ENCODE results near the gene SMAD7. TPM values are rescaled to one million over a fixed set of nuclear protein-coding genes. Genes with fewer than 3 reads are reported as not detected.

SMAD7 gene
- total RNA-seq, result 10 to 100 TPM; 22.5 to 54.9 (median 40.0) TPM

DNA sequence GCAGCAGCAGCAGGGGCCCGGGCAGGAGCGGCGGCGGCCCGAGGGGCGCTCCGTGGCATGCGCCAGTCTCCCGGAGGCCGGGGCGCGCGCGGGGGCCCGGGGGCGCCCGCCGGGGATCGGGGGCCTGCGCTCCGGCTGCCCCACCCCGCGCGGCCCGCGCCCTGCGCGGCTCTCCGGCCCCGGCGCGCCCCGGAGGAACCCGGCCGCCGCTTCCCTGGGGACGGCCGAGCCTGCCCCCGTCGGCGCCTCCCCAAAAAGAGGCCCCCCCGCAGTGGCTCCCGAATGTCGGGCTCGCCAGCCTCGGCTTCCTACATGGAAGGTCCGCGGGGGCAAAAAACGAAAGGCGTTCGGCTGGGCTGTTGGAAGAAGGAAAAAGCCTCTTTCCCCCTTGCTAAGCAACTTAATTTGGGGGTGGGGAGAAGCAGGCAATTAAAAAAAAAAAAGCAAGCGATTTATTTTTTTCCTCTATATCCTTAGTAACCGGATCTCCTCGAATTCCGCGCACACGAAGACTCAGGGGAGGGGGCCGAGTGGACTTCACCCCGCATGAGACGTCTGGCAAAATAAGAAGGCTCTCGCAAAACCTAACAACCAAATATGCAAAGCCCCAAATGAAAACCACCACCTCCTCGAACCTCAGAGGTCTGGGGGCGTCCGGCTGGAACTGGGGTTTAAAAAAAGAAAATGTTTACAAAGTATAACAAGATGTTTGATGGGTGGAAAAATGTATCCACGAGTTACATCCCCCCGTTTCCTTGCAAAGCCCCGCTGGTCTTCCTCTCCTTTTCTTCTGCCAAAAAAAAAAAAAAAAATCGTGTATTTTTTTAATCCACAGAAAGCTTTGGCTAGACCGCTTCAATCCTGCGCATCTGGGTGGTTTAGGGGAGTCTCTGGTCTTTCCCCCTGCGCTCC, at the start of gene SMAD7:
TSS of gene SMAD7 (minus strand) at position 430 of the 912 bp plus-strand sequence. CDS start 541 bp downstream, outside the sequence.
- Histone ChIP-seq H3K36me3 (no peaks in the 10 kb centered on the region), H3K4me3 (peak within 1 kb of the TSS; percentile 83 to 97 (median 95)), H3K9me3 (no peaks in the 10 kb centered on the region), H3K27ac (replicated peaks in 1 of 4) (peak within 1 kb of the TSS; percentile 90 to 99 (median 98)), H3K27me3 (no peaks in the 10 kb centered on the region), H3K4me1 (peaks cover 29 to 54% (median 49%) of the 10 kb centered on the region in 4 donors)
- intact Hi-C loops (cut with DNase I), result loop anchor here (5.0 kb wide), 1 partner anchor 168 kb away; no protein-coding TSS in a partner anchor
- under 1% methylated on average over 31 of the region's 71 CpGs for WGBS
- no peak for DNase-seq (ENCODE audit: extremely low spot score)
- TF ChIP-seq POLR2AphosphoS5 (IDR thresholded peaks at IDR 0.05) (no peak), EP300 (IDR thresholded peaks at IDR 0.05) (no peak), POLR2A (IDR thresholded peaks at IDR 0.05; ENCODE audit: low read depth) (no peak), CTCF (IDR thresholded peaks at IDR 0.05) (no peak)

GRCh38 chr18:48999569-48999968, 48.8 kb upstream of the SMAD7 start:
- TF ChIP-seq EP300 (IDR thresholded peaks at IDR 0.05) (no peak), POLR2AphosphoS5 (IDR thresholded peaks at IDR 0.05) (no peak), CTCF (IDR thresholded peaks at IDR 0.05) (no peak), POLR2A (IDR thresholded peaks at IDR 0.05; ENCODE audit: low read depth) (no peak)
- Histone ChIP-seq H3K4me3 (no peak overlapping the region), H3K9me3 (no peaks in the 10 kb centered on the region), H3K27me3 (no peaks in the 10 kb centered on the region), H3K36me3 (no peaks in the 10 kb centered on the region), H3K4me1 (peaks cover 28 to 43% (median 33%) of the 10 kb centered on the region in 4 donors), H3K27ac (replicated peaks in 1 of 4) (no peak overlapping the region)
- WGBS, result 98% methylated on average over 11 of the region's 11 CpGs
- no peak for DNase-seq (ENCODE audit: extremely low spot score)
- intact Hi-C loops (cut with DNase I), result no loop called here

DNA sequence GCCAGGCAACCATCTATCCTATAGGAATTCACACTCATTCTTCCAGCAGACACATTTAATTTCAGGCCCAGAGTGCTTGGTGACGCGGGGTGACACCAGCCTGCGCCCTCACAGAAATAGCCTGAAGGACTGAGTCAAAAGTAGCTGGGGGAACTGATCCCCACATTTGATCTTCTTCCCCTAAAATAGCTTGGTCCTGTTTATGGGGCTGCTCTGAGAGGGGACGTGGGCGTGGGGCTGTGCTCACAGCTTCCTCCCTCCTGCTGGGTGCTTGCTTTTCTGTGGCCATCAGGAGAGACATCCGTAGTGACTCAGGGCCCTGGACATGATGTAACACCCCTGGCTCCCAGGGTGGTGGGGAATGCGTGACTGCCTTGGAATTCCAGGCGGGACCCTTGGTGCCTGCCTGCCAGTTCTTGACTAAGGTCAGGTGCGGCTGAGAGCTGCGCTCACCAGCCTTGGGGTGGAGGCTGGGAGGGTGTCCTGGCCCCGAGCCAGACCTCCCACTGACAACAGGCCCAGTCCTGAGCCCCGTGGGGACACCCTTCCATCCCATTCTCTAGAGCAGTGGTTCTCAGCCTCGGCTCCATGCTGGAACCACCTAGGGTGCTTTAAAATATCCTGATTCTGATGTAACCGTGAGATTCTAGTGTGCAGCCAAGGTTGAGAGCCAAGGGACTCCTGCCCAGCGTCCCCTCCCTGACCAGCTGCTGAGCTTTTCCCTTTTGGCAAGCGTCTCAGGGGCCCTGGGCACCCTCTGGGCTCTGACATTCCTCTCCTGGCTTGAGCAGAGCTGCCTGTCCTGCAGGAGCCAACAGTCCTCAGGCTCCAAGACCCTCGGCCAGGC, 47.4 kb upstream of the SMAD7 start:
- TF ChIP-seq CTCF (IDR thresholded peaks at IDR 0.05) (no peak), EP300 (IDR thresholded peaks at IDR 0.05) (no peak), POLR2AphosphoS5 (IDR thresholded peaks at IDR 0.05) (peak in 1 of 2 donors; percentile 78)
- Histone ChIP-seq H3K27ac (replicated peaks in 1 of 4) (peak overlapping the region; percentile 37 to 72 (median 56)), H3K4me1 (peaks cover 42 to 56% (median 47%) of the 10 kb centered on the region in 4 donors), H3K27me3 (no peaks in the 10 kb centered on the region), H3K36me3 (no peaks in the 10 kb centered on the region), H3K4me3 (no peak overlapping the region), H3K9me3 (no peaks in the 10 kb centered on the region)
- intact Hi-C loops (cut with DNase I), result no loop called here
- WGBS, result 65% methylated on average over 5 of the region's 17 CpGs
- DNase-seq (ENCODE audit: extremely low spot score), result no peak

DNA sequence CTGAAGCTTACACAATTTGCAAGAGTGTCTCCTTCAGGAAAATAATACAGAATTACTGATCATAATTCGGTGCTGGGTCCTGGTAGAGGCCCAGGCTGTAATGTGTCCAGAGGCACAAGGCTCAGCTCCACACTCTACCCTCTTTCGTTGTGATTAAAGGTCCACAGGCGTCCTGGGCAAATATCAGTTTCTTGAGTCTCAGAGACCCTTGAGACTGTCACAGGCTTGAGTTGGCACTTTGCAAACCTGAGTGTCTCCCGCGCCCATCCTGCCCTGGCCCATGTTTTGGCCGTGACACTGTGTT, 46.9 kb upstream of the SMAD7 start:
- no peak for TF ChIP-seq POLR2AphosphoS5 (IDR thresholded peaks at IDR 0.05)
- TF ChIP-seq EP300 (IDR thresholded peaks at IDR 0.05), result no peak
- TF ChIP-seq CTCF (IDR thresholded peaks at IDR 0.05), result no peak
- no peak for TF ChIP-seq POLR2A (IDR thresholded peaks at IDR 0.05; ENCODE audit: low read depth)
- intact Hi-C loops (cut with DNase I), result no loop called here
- WGBS, result 91% methylated on average over 6 of the region's 6 CpGs
- Histone ChIP-seq H3K4me3 (no peak overlapping the region), H3K27me3 (no peaks in the 10 kb centered on the region), H3K36me3 (no peaks in the 10 kb centered on the region), H3K4me1 (peaks cover 47 to 62% (median 52%) of the 10 kb centered on the region in 4 donors), H3K27ac (replicated peaks in 1 of 4) (peak overlapping the region; percentile 37 to 72 (median 56)), H3K9me3 (no peaks in the 10 kb centered on the region)
- no peak for DNase-seq (ENCODE audit: extremely low spot score)

Data from esophagus muscularis mucosa (tissue), 4 donors.